ENCODE measurements around the gene DMPK. TPM values are rescaled to one million over a fixed set of nuclear protein-coding genes. Genes with fewer than 3 reads are reported as not detected.
A peak's percentile ranks its signal among the peaks of the same experiment; 100 is the strongest.

Gene DMPK
- total RNA-seq, 1 donor from 2014 or later = 29.0 TPM

- DNase-seq = no peak
Observed at GRCh38 chr19:45785781-45786532, 3.7 kb upstream of the DMPK start.

GRCh38 chr19:45785097-45785496, 2.8 kb upstream of the DMPK start:
- no peak for DNase-seq

- no peak for DNase-seq
Observed at GRCh38 chr19:45784096-45784495, 1.8 kb upstream of the DMPK start.

GRCh38 chr19:45782820-45783785, 813 bp upstream of the DMPK start:
- DNase-seq = no peak

- DNase-seq = no peak
Observed at GRCh38 chr19:45781214-45782161, 802 bp downstream of the DMPK start.

- DNase-seq = no peak
Observed at GRCh38 chr19:45780448-45781213, 1.7 kb downstream of the DMPK start.

- no peak for DNase-seq
Observed at GRCh38 chr19:45780146-45780447, 2.2 kb downstream of the DMPK start.

GRCh38 chr19:45779231-45780145, 2.8 kb downstream of the DMPK start:
- no peak for DNase-seq

GRCh38 chr19:45778010-45778661, 4.2 kb downstream of the DMPK start:
- DNase-seq = no peak

- no peak for DNase-seq
Observed at GRCh38 chr19:45777395-45777961, 4.8 kb downstream of the DMPK start.

- DNase-seq = no peak
Observed at GRCh38 chr19:45774765-45775164, 7.5 kb downstream of the DMPK start.

GRCh38 chr19:45773384-45773783, 8.9 kb downstream of the DMPK start:
- no peak for DNase-seq

GRCh38 chr19:45772912-45773311, 9.4 kb downstream of the DMPK start:
- DNase-seq = no peak

- DNase-seq = no peak
Observed at GRCh38 chr19:45772130-45772840, 10.0 kb downstream of the DMPK start.

GRCh38 chr19:45771311-45771933, 10.9 kb downstream of the DMPK start:
- DNase-seq = no peak

- DNase-seq = peak; percentile 93
Observed at GRCh38 chr19:45770192-45771101, 11.8 kb downstream of the DMPK start.

- DNase-seq = no peak
Observed at GRCh38 chr19:45769821-45770191, 12.5 kb downstream of the DMPK start.
